HT-29 (cell line): ENCODE data around the gene POU2F3. TPM values are rescaled to one million over a fixed set of nuclear protein-coding genes. Genes with fewer than 3 reads are reported as not detected.

Experiments
- DNase-seq: peaks from one replicate; pipeline ENCODE4 v3.0.0-alpha.2; 2015; ENCODE audit warnings: low spot score
- total RNA-seq: library from RNA; depleted of rRNA; stranded (reverse); fragments of >200 nt; shearing (Covaris generic); gene quantifications from 2 replicates; pipeline ENCODE4 v1.2.3, GENCODE V29; 2014

The POU2F3 gene
- total RNA-seq, 1 experiment from 2014 or later, result 0.28 TPM

GRCh38 chr11:120281143-120281795, 41.3 kb downstream of the POU2F3 start:
- DNase-seq, result no peak

GRCh38 chr11:120283124-120283523, 43.2 kb downstream of the POU2F3 start:
- no peak for DNase-seq

- DNase-seq, result no peak
Measured at GRCh38 chr11:120284272-120284671, 44.3 kb downstream of the POU2F3 start.

DNA sequence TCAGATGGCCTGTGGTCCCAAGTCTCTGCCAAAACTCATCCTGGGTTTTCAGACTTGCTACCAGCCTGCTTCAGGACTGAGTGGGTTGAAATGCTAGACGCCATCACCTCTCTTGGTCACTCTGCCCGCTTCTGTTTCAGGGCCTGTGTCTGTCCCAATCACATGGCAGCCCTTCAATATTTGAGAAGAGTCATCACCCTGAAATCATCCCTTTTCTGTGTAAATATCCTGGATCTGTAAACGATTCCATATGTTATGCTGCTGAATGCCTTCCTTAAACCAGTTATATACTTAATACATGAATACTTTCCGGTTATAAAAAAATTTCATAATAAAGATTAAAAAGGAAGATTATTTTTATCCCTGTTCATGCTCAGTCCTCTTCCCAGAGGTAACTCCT, 45.3 kb downstream of the POU2F3 start:
- no peak for DNase-seq

- DNase-seq, result no peak
Measured at GRCh38 chr11:120288021-120288420, 48.1 kb downstream of the POU2F3 start.

GRCh38 chr11:120289426-120289825, 49.5 kb downstream of the POU2F3 start:
- no peak for DNase-seq

DNA sequence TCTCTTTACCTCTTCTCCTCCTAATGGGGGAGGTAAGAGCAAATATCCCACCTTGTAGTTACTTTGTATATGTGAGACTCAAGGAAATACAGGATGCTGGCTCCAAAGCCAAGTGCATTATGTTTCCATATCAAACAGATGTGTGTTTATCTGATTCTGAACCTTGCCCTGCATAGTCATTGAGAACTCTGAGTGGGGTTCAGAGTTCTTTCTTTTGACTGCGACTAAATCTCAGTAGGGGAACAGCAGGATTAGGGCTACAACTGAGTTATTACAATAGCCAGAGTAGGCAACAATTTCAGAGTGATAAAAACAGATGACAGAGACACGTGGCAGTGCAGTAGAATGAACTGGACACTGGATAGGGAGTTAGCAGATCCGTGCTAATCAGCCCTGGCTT, 51.0 kb downstream of the POU2F3 start:
- DNase-seq, result peak; percentile 26

- no peak for DNase-seq
Measured at GRCh38 chr11:120293038-120293800, 53.3 kb downstream of the POU2F3 start.

- peak; percentile 64 for DNase-seq
Measured at GRCh38 chr11:120294096-120294495, 54.2 kb downstream of the POU2F3 start.

- peak; percentile 54 for DNase-seq
Measured at GRCh38 chr11:120295099-120295498, 55.2 kb downstream of the POU2F3 start.

- DNase-seq, result no peak
Measured at GRCh38 chr11:120296554-120296953, 56.6 kb downstream of the POU2F3 start.

DNA sequence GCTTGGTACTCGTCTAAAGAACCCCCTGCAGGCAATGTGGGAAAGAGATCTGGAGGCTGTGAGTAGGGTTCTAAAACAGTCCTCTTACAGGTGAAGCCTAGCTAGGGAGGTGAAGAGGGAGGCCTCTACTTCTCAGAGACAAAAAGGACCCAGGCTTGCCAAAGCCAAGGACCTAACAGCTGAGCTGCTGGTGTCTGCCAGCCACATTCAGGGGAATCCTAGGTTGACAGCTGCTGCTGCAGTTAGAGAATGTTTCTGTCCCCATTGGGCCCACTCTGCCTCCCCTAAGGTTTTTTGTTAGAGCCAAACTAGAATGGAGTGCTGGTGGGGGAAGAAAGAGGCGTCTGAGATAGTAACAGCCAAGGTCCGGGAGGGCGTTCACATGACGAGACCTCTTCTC, 58.5 kb downstream of the POU2F3 start:
- no peak for DNase-seq

GRCh38 chr11:120302001-120302805, 62.3 kb downstream of the POU2F3 start:
- DNase-seq, result peak; percentile 95

GRCh38 chr11:120303004-120303637, 63.2 kb downstream of the POU2F3 start:
- DNase-seq, result peak; percentile 98

DNA sequence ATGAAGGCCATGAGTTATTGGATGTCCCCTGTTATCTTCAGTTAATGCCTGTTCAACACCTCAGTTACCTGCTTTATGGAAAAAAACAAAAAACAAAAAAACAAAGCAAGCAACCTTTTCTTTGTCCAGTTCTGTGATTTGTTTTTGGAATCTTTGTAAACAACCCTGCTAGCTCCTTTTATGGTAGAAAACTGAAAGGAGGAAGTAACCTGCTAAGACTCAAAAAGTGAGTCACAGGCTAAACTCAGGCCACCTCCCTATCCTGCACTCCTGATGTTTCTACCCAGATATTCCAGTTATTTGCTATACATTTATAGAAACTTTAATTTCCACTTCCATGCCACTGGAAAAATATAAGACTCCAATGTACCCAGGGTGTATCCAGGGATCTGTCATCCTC, 64.6 kb downstream of the POU2F3 start:
- peak; percentile 83 for DNase-seq

DNA sequence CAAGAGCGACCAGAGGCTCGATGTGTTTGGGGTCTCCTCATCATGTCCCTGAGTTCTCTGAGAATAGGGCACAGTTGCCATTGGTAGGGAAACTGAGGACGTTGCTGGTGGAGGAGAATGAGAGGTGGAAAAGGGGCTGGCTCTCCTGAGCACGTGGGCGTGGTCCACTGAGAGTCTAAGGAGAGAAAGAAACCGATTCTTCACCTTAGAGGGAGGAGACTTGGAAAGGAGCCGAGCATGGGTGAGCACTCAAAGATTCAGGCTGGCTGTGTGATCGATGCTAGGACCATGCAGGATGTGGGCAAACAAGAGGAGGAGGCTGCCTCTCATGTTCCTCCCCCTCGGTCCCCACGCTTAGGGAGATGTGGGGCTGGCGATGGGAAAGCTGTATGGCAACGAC, 65.3 kb downstream of the POU2F3 start:
- DNase-seq, result peak; percentile 71

DNA sequence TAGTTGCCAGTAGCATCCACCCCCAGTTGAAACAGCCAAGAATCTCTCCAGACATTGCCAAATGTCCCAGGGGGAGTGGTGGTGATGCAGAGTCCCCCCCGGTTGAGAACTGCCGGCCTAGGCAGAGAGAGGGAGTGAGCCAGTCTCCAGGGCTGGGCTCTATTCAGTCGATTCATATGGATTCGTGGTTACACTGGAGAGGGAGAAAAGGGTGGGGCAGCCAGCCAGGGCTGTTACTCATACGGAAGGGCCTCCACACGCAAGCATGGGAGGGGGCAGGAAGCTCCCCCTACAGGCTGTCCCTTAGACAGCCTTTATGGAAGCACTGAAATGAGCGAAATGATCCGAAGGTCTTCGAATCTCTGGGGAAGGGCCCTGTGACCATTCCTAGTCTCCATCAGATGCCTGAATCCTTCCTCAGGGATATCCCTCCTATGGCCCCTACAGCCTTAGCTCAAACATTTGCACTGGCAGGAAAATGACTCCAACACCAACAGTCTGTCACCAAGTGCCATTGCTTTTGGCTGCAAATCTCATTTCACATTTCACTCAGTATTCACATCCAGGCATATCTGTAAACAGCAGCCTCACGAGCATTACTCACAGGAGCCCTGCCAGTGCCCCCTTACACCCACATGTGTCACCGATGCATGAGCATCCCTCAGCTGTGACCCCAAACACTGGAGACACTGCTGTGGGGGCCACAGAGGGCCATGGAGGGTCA, 66.7 kb downstream of the POU2F3 start:
- peak; percentile 77 for DNase-seq

DNA sequence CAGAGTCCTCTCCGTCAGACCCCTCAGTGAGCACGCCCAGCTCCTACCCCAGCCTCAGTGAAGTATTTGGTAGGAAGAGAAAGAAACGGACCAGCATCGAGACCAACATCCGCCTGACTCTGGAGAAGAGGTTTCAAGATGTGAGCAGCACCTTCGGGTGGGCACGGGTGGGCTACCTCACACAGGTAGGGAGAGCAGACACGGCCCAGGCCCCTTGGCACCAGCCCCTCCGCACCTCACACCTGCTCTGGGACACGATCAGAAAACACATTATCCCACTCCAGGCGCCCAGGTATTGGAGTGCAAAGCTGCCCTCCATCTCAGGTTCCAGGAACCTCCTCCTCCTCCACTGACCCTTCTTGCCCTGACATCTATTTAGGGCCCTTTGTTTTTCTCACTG, 67.5 kb downstream of the POU2F3 start:
- no peak for DNase-seq

DNA sequence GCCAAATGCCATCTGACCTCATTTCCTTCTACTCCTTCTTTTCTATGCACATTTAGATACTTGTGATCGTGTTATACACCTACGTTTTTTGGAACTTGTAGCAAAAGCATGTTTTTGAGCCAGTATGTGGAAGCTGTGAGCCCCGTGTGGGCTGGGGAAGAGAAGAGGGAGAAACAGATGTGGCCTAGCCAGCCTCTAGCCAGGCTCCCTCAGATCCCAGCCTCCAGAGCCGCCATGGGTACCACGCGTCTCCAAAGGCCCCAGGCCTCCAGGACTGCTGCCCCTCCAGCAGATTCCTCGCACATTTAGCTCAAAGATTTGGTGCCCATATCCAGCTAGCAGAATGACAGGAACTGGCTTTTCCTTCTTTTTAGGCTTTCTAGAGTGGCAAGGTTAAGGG, 68.1 kb downstream of the POU2F3 start:
- no peak for DNase-seq

DNA sequence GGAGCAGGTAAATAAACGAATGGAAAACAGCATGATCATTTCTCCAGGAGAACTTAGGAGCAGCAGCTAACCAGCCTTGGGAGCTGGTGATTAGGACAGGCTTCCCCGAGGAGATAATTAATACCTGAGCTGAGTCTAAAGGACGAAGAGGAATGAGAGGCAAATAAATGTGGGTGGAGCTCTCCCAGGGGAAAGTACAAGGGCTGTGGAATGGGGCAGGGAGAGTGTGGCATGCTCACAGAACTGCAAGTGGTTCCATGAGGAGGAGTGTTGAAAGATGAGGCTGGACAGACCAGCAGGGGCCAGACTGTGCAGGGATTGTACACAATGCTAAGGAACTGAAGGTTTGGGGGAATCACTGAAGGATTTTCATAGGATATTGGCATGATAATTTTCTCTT, 70.9 kb downstream of the POU2F3 start:
- peak; percentile 73 for DNase-seq

GRCh38 chr11:120314861-120315260, 74.9 kb downstream of the POU2F3 start:
- DNase-seq, result no peak
